H1 (cell line): Measurements from ENCODE around the gene BCL2L11. TPM values are rescaled to one million over a fixed set of nuclear protein-coding genes. Genes with fewer than 3 reads are reported as not detected.

Source experiments
- JUN ChIP-seq: IDR thresholded peaks from 2 replicates; pipeline ENCODE4 v1.6.1; 2011; ENCODE audit warnings: low read depth, mild to moderate bottlenecking, improper control_type of control experiment, low read length
- polyA plus RNA-seq, 7 experiments: library from polyadenylated mRNA; depleted of rRNA in 3 of 7; stranded (reverse) in 5 of 7; unstranded in 2 of 7; fragments of >200 nt in 5 of 7; fragments of 200-250 nt in 2 of 7; gene quantifications; 1 replicate in 5 of 7; 2 replicates in 1 of 7; 4 replicates in 1 of 7; pipeline versions ENCODE4 v1.2.1 to v1.2.3, GENCODE V29; 2011 to 2013; ENCODE audit warnings: missing spikeins in 2 of 7, mixed read lengths in 2 of 7
- total RNA-seq: library from RNA; stranded (reverse); fragmentation: NEBNext Ultra II Directional; extraction: Animal tissue kit (Norgen Biotek cat#: 25700); gene quantifications from 2 replicates; pipeline ENCODE4 v1.2.1, GENCODE V29; 2021

BCL2L11 gene
- total and polyA plus RNA-seq, 2 of the 8 experiments (the other 6 are each of a cell fraction or from before 2014, with no cell fraction given): 7.5 to 22.9 TPM

- no peak for TF ChIP-seq JUN
Observed at GRCh38 chr2:111094691-111095090, 26.0 kb upstream of the BCL2L11 start (continued).
